ENCODE results near the gene PECR.
A peak's percentile ranks its signal among the peaks of the same experiment; 100 is the strongest.
"Not testable (repeated sequence)": the region's sequence is repeated elsewhere in the genome, so short reads cannot be mapped to it uniquely, and the experiment has no call there.

The PECR gene

DNA sequence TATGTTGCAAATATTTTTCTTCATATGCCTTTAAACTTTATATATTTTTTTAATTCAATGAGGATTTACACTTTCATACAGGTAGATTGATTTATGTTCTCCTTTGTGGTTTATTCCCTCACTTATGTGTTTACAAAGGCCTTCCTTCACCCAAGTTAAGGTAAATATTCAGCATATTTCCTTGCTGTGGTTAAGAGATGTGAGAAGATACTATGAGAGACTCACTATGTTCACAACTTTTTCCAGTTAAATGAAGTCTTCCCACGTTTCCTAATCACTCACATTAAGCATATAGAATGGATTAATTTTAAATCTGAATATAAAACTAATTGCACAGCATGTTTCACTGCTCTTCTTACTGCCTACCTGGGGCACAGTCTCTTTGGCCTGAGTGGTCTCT is 597 bp downstream of the PECR start:
- Histone ChIP-seq H3K27me3 (replicated peaks; ENCODE audit: control insufficient read depth, insufficient read depth, low read length) (no peaks in the 10 kb centered on the region), H3K9me3 (ENCODE audit: control insufficient read depth, low read length) (no peaks in the 10 kb centered on the region), H3K4me3 (ENCODE audit: low read length) (peak overlapping the region; percentile 93), H3K9ac (ENCODE audit: low read length) (peak overlapping the region; percentile 95), H3K4me1 (ENCODE audit: control insufficient read depth, insufficient read depth, low read length) (peaks cover 18% of the 10 kb centered on the region), H3K36me3 (ENCODE audit: control insufficient read depth, insufficient read depth, low read length, severe bottlenecking) (no peaks in the 10 kb centered on the region)
- no peak for DNase-seq (ENCODE audit: low read depth)

DNA sequence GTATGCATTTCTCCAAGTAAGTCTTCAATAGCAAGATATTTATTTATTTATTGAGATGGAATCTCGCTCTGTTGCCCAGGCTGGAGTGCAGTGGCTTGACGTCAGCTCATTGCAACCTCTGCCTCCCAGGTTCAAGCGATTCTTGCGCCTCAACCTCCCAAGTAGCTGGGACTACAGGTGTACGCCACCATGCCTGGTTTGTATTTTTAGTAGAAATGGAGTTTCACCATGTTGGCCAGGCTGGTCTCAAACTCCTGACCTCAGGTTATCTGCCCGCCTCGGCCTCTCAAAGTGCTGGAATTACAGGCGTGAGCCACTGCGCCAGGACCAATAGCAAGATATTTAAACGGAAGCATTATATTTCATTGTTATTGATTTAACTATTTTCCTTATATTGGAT is 1.6 kb downstream of the PECR start:
- peaks cover 18% of the 10 kb centered on the region for H3K4me1 ChIP-seq (ENCODE audit: control insufficient read depth, insufficient read depth, low read length)
- H3K27me3 ChIP-seq (replicated peaks; ENCODE audit: control insufficient read depth, insufficient read depth, low read length); H3K9me3 ChIP-seq (ENCODE audit: control insufficient read depth, low read length); DNase-seq (ENCODE audit: low read depth); H3K36me3 ChIP-seq (ENCODE audit: control insufficient read depth, insufficient read depth, low read length, severe bottlenecking): not testable (repeated sequence)
- peak overlapping the region; percentile 93 for H3K4me3 ChIP-seq (ENCODE audit: low read length)
- peak overlapping the region; percentile 95 for H3K9ac ChIP-seq (ENCODE audit: low read length)

DNA sequence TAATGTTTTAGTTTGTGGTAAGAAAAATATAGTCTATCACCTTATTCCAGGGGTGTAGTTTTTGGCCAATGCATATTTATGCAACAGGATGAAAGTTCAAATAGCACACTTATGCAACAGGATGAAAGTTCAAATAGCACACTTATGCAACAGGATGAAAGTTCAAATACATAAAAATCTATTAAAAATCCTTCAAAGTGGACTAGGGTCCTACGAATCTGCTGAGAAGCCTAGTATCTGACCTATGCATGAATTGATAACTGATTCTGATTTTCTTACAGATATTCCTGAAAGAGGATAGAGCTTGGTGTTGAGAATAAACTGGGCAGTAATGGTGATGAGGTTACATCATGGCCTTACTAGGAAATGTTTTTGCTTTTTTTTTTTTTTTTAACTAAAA is 2.8 kb downstream of the PECR start:
- Histone ChIP-seq H3K27me3 (replicated peaks; ENCODE audit: control insufficient read depth, insufficient read depth, low read length) (no peaks in the 10 kb centered on the region), H3K9me3 (ENCODE audit: control insufficient read depth, low read length) (no peaks in the 10 kb centered on the region), H3K4me1 (ENCODE audit: control insufficient read depth, insufficient read depth, low read length) (peaks cover 18% of the 10 kb centered on the region), H3K36me3 (ENCODE audit: control insufficient read depth, insufficient read depth, low read length, severe bottlenecking) (peaks cover 12% of the 10 kb centered on the region), H3K4me3 (ENCODE audit: low read length) (peak overlapping the region; percentile 56), H3K9ac (ENCODE audit: low read length) (peak overlapping the region; percentile 45)
- no peak for DNase-seq (ENCODE audit: low read depth)

DNA sequence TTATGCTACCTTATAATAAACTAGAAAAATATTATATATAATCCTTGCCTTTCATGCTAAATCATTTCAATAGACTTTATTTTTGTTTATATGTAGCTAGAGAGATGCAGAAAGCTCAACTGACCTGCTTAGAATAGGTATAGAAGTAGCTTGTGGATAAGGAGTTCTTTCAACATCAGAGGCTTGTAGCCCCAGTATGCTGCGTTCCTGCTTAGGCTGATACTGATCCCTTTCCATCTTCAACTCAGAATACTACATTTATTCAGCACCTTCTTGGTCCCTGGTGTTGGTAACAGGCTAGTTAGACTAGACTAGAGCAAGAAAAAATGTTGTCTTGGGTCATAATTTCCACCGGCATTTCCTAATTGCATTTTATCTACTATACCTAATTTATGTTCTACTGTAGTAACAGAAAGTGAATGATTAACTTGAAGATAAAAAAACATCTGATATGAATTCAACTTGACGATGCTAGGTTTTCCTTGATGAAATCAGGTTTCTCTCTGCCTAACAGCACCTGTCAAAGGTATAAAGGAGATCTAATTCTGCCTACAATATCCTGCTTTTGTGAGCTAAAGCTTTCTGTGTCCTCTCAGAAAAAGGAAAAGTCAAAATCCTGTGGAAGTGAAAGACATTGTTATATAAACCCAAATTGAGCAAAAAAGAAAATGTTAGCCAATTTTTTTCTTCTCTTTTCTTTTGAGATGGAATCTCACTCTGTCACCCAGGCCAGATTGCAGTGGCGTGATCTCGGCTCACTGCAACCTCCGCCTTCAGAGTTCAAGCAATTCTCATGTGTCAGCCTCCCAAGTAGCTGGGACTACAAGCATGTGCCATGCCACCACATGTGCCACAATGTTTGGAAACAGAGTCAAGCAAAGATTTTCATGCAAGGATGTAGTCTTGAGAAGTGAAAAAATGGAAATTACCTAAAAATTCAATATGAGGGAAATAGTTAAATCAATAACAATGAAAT is 5.8 kb downstream of the PECR start:
- Histone ChIP-seq H3K4me3 (ENCODE audit: low read length) (no peak overlapping the region), H3K9me3 (ENCODE audit: control insufficient read depth, low read length) (no peaks in the 10 kb centered on the region), H3K9ac (ENCODE audit: low read length) (peak overlapping the region; percentile 16), H3K4me1 (ENCODE audit: control insufficient read depth, insufficient read depth, low read length) (peaks cover 26% of the 10 kb centered on the region), H3K27me3 (replicated peaks; ENCODE audit: control insufficient read depth, insufficient read depth, low read length) (no peaks in the 10 kb centered on the region), H3K36me3 (ENCODE audit: control insufficient read depth, insufficient read depth, low read length, severe bottlenecking) (peaks cover 22% of the 10 kb centered on the region)
- no peak for DNase-seq (ENCODE audit: low read depth)

DNA sequence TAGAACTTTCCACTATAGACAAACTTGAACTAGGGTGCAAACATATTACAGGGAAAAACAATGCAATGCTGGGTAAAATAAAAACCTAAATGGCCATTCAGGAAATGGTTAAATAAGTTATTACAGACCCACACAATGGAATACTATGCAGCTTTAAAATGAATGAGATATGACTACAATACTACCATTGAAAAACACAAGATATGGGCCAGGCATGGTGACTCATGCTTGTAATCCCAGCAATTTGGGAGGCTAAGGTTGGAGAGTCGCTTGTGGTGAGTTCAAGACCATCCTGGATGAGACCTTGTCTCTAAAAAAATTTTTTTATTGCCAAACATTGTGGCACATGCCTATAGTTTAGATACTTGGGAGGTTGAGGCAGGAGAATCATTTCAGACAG is 6.8 kb downstream of the PECR start:
- DNase-seq (ENCODE audit: low read depth) = no peak
- peaks cover 32% of the 10 kb centered on the region for H3K4me1 ChIP-seq (ENCODE audit: control insufficient read depth, insufficient read depth, low read length)
- H3K4me3 ChIP-seq (ENCODE audit: low read length) = no peak overlapping the region
- H3K36me3 ChIP-seq (ENCODE audit: control insufficient read depth, insufficient read depth, low read length, severe bottlenecking) = peaks cover 22% of the 10 kb centered on the region
- no peak overlapping the region for H3K9ac ChIP-seq (ENCODE audit: low read length)
- no peaks in the 10 kb centered on the region for H3K9me3 ChIP-seq (ENCODE audit: control insufficient read depth, low read length)
- no peaks in the 10 kb centered on the region for H3K27me3 ChIP-seq (replicated peaks; ENCODE audit: control insufficient read depth, insufficient read depth, low read length)

DNA sequence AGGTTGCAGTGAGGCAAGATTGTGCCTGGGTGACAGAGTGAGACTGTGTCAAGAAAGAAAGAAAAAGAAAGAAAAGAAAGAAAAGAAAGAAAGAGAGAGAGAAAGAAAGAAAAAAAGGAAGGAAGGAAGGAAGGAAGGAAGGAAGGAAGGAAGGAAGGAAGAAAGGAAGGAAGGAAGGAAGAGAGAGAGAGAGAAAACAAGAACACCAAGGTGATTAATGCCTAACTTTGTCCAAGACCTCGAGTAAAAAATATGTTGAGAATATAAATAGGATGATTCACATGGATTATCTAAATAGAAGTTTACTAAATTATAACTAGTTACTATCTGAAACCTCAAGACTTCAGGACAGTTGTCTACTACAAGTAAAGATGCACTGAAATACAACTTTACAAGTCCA is 7.2 kb downstream of the PECR start:
- Histone ChIP-seq H3K27me3 (replicated peaks; ENCODE audit: control insufficient read depth, insufficient read depth, low read length) (no peaks in the 10 kb centered on the region), H3K4me1 (ENCODE audit: control insufficient read depth, insufficient read depth, low read length) (peaks cover 32% of the 10 kb centered on the region), H3K9ac (ENCODE audit: low read length) (no peak overlapping the region), H3K9me3 (ENCODE audit: control insufficient read depth, low read length) (no peaks in the 10 kb centered on the region), H3K4me3 (ENCODE audit: low read length) (no peak overlapping the region), H3K36me3 (ENCODE audit: control insufficient read depth, insufficient read depth, low read length, severe bottlenecking) (peaks cover 22% of the 10 kb centered on the region)
- DNase-seq (ENCODE audit: low read depth) = no peak

DNA sequence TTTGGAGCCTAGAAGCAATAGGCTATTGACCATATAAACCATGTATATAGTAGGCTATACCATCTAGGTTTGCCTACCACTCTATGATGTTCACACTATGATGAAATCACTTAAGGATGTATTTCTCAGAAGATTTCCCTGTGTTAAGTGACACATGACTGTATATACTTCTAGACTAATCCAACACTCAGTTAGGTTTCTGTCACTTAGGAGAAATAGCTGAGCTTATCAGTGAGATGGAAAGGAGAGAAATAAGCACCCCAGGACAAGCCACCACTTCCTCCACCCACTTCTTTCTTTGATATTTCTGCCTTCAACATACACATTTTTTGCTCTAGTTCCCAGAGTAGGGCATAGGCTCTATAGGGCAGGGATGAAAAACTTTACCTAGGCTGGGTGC is 7.8 kb downstream of the PECR start:
- peaks cover 30% of the 10 kb centered on the region for H3K4me1 ChIP-seq (ENCODE audit: control insufficient read depth, insufficient read depth, low read length)
- H3K4me3 ChIP-seq (ENCODE audit: low read length) = no peak overlapping the region
- H3K9me3 ChIP-seq (ENCODE audit: control insufficient read depth, low read length) = no peaks in the 10 kb centered on the region
- H3K27me3 ChIP-seq (replicated peaks; ENCODE audit: control insufficient read depth, insufficient read depth, low read length) = no peaks in the 10 kb centered on the region
- peaks cover 22% of the 10 kb centered on the region for H3K36me3 ChIP-seq (ENCODE audit: control insufficient read depth, insufficient read depth, low read length, severe bottlenecking)
- no peak for DNase-seq (ENCODE audit: low read depth)
- no peak overlapping the region for H3K9ac ChIP-seq (ENCODE audit: low read length)

DNA sequence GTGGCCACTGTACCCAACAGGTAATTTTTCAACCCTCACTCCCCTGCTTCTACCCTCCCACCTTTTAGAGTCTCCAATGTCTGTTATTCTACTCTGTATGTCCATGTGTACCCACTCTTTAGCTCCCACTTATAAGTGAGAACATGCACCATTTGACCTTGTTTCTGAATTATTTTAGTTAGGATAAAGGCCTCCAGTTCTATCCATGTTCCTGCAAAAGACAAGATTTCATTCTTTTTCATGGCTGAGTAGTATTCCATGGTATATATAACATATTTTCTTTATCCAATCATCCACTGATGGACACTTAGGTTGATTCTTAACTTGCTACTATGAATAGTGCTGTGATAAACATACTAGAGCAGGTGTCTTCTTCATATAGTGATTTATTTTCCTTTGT is 9.1 kb downstream of the PECR start:
- DNase-seq (ENCODE audit: low read depth) = no peak
- H3K9me3 ChIP-seq (ENCODE audit: control insufficient read depth, low read length) = no peaks in the 10 kb centered on the region
- H3K27me3 ChIP-seq (replicated peaks; ENCODE audit: control insufficient read depth, insufficient read depth, low read length) = no peaks in the 10 kb centered on the region
- H3K4me3 ChIP-seq (ENCODE audit: low read length) = no peak overlapping the region
- peaks cover 20% of the 10 kb centered on the region for H3K4me1 ChIP-seq (ENCODE audit: control insufficient read depth, insufficient read depth, low read length)
- peaks cover 22% of the 10 kb centered on the region for H3K36me3 ChIP-seq (ENCODE audit: control insufficient read depth, insufficient read depth, low read length, severe bottlenecking)
- no peak overlapping the region for H3K9ac ChIP-seq (ENCODE audit: low read length)

DNA sequence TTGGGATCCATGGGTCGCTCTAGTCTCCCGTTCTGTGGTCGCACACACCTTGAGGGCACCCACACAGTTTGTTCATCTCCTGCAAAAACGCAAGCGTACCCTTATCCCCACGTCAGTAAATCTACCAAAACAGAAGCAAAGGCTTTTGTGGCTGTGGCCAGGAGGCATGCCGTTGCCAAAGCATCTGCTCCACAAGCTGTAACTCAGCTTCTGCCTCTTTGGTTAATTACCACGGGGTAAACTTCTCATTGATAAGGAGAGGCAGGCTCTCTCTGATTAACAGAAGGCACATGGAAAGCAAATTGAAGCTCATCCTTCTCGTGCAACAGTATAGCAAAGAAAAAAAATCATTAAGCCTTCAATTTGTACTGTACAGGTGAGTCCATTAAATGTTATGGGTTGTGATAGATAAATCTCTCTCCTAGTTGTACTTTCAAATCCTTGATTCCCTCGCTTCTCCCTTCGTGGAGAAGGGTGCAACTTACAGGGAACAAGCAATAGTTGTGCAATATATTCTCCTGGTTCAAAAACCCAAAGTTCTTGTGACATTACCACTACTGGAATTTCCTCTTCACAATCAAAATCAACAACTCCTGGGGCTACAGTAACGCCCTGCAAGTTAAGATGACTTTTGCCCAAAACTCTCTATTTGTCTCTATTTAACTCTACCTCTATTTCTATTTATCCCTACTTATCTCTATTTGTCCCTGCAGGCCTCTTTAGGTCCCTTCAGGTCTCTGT is 10.3 kb downstream of the PECR start:
- Histone ChIP-seq H3K4me1 (ENCODE audit: control insufficient read depth, insufficient read depth, low read length) (peaks cover 22% of the 10 kb centered on the region), H3K27me3 (replicated peaks; ENCODE audit: control insufficient read depth, insufficient read depth, low read length) (no peaks in the 10 kb centered on the region), H3K9ac (ENCODE audit: low read length) (no peak overlapping the region), H3K36me3 (ENCODE audit: control insufficient read depth, insufficient read depth, low read length, severe bottlenecking) (peaks cover 23% of the 10 kb centered on the region), H3K4me3 (ENCODE audit: low read length) (no peak overlapping the region), H3K9me3 (ENCODE audit: control insufficient read depth, low read length) (no peaks in the 10 kb centered on the region)
- peak; percentile 40 for DNase-seq (ENCODE audit: low read depth)

DNA sequence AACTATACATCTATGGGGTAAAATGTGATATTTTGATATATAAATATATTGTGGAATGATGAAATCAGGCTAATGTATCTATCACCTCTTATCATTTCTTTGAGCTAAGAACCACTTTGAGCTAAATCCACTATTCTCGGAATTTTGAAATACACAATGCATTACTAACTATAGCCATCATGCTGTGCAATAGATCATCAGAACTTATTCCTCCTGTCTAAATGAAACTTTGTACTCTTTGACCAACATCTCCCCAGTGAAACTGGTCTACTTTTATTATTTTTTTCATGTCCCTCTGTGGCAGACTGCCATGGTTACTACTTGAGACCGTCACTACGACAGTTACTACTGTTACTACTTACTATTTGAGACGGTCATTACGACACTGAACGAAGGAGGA is 11.4 kb downstream of the PECR start:
- DNase-seq (ENCODE audit: low read depth) = no peak
- Histone ChIP-seq H3K4me3 (ENCODE audit: low read length) (no peak overlapping the region), H3K27me3 (replicated peaks; ENCODE audit: control insufficient read depth, insufficient read depth, low read length) (no peaks in the 10 kb centered on the region), H3K36me3 (ENCODE audit: control insufficient read depth, insufficient read depth, low read length, severe bottlenecking) (peaks cover 32% of the 10 kb centered on the region), H3K4me1 (ENCODE audit: control insufficient read depth, insufficient read depth, low read length) (peaks cover 33% of the 10 kb centered on the region), H3K9me3 (ENCODE audit: control insufficient read depth, low read length) (no peaks in the 10 kb centered on the region), H3K9ac (ENCODE audit: low read length) (no peak overlapping the region)

DNA sequence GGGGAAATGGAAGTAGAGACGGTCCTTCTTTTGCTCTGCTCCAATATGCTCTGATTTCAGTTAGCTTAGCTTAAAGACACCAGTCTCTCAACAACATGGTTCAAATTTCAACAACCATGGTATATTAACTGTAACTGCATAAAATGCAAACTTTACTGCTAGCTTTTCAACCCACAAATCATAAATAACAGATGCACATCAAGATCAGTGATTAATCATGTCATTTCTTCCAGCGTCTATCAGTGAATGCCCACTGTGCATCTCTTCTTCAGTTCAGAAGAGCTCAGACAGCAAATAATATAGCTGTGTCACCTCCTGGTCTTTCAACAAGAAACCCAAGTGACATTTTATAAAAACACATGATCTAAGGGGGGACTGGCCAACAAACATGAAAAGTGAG is 12.6 kb downstream of the PECR start:
- Histone ChIP-seq H3K9me3 (ENCODE audit: control insufficient read depth, low read length) (no peaks in the 10 kb centered on the region), H3K27me3 (replicated peaks; ENCODE audit: control insufficient read depth, insufficient read depth, low read length) (no peaks in the 10 kb centered on the region), H3K4me1 (ENCODE audit: control insufficient read depth, insufficient read depth, low read length) (peaks cover 45% of the 10 kb centered on the region), H3K36me3 (ENCODE audit: control insufficient read depth, insufficient read depth, low read length, severe bottlenecking) (peaks cover 29% of the 10 kb centered on the region), H3K9ac (ENCODE audit: low read length) (no peak overlapping the region), H3K4me3 (ENCODE audit: low read length) (no peak overlapping the region)
- no peak for DNase-seq (ENCODE audit: low read depth)
